ENCODE data around the gene C16orf96.

C16orf96 gene

GRCh38 chr16:4618645-4619418, 62.7 kb downstream of the C16orf96 start:
- DNase-seq (ENCODE audit: low spot score): no peak

DNA sequence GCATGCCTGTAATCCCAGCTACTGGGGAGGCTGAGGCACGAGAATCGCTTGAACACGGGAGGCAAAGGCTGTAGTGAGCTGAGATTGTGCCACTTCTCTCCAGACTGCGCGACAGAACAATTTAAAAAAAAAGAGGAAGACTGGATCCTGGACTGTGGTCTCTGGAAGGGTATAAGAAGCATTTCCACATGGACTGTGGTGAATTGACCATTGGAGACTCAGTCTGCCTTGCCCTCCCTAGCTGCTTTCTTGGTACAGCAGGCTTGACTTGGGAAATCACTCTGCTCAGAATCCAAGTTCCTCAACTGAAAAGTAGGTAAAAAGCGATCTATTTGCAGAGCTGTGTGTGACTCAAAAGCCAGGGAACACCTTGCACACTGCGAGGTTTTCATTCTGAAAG, 67.5 kb downstream of the C16orf96 start:
- no peak for DNase-seq (ENCODE audit: low spot score)

GRCh38 chr16:4624015-4624826, 68.1 kb downstream of the C16orf96 start, which contains the start of gene MGRN1:
Gene MGRN1, plus strand, starts transcription at chr16:4624826. Its CDS starts 135 bp downstream, at chr16:4624961.
- peak; percentile 96 for DNase-seq (ENCODE audit: low spot score)

DNA sequence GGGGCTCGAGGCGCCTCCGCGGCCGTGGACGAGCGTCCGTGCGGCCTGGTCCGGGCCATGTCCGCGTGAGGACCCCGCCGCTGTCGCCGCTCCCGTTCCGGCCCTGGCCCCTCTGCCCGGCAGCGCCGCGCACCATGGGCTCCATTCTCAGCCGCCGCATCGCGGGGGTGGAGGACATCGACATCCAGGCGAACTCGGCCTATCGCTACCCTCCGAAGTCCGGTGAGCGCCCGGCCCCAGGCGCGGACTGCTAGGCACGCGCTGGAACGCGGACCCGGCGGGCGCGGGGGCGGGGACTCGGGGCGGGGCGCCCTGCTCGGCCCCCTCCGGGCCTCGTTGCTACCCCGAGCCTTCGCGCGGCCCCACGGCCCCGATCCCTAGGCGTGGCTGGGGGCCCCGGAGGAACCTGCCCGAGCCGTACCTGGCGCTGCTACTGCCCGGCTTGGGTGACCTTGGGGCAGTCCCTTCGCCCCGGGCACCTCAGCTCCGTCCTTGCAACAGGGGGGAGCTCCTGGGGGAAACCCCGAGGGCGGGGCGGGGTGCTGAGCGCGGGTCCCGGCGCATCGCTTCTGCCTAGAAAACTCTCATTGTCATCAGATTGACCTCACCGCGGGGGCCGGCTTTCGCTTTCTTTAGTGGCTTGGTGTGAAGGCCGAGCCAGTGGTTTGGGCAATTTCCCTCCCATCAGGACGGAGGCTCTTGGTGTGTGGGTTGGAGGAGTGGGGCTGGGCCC, 68.9 kb downstream of the C16orf96 start:
- peak; percentile 90 for DNase-seq (ENCODE audit: low spot score)

GRCh38 chr16:4625560-4626159, 69.5 kb downstream of the C16orf96 start:
- DNase-seq (ENCODE audit: low spot score): no peak

GRCh38 chr16:4626396-4626795, 70.3 kb downstream of the C16orf96 start:
- DNase-seq (ENCODE audit: low spot score): no peak

DNA sequence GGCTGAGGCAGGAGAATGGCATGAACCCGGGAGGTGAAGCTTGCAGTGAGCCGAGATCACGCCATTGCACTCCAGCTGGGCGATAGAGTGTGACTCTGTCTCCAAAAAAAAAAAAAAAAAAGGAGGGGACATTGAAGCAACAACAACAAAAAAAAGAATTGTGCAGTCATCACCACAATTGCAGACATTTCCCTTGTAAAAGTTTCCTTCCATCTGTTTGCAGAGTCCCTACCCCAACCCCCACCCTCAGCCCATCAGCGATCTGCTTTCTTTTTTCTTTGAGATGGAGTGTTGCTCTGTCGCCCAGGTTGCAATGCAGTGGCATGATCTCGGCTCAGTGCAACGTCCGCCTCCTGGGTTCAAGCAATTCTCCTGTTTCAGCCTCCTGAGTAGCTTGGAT, 72.1 kb downstream of the C16orf96 start:
- no peak for DNase-seq (ENCODE audit: low spot score)

DNA sequence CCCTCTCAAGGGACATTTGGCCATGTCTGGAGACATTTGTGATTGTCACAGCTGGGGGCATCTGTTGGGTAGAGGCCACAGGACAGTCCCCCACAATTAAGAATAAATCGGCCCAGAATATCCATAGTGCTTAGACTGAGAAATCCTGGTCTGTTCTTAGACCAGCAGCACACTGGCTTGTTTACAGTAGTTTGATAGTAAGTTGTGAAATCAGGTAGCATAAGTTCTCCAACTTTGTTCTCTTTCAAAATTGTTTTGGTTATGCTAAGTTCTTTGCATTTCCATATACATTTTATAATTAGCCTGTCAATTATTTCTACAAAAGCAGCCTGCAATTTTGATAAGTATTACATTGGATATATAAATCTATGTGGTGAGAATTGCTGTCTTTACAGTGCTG, 75.3 kb downstream of the C16orf96 start:
- DNase-seq (ENCODE audit: low spot score): no peak

DNA sequence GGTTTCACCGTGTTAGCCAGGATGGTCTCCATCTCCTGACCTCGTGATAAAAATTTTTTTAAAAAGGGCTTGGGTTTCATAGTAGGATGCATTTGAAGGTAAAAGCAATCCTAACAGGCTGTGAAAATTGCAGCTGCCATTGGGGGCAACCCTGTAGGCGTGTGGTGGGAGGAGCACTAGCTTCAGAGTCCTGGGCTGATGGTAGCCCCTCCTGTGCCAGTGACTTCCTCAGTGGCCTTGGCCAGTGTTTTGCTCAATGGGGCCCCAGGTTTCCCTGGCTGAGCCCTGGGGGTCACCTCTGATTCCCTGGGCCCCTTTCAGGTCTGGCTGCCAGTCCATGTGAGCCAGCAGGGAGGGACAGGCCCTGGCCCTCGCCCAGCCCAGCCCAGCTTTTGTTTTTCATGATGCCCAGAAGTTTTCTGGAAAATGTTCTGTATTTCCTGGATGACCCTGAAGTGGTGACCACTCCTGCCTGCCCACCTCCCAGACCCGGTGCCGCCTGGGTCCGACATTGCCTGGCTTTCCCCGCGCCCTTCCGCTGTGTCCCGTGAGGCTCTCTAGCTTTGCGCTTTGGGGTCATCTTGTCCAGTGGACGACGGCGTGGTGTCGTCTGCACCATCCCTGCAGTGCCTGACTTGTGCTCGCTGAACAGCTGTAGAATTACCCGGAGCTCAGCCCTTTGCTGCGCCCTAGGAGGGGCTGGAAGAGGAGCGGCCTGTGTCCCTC, 77.9 kb downstream of the C16orf96 start:
- no peak for DNase-seq (ENCODE audit: low spot score)

GRCh38 chr16:4634768-4635167, 78.6 kb downstream of the C16orf96 start:
- DNase-seq (ENCODE audit: low spot score): no peak

DNA sequence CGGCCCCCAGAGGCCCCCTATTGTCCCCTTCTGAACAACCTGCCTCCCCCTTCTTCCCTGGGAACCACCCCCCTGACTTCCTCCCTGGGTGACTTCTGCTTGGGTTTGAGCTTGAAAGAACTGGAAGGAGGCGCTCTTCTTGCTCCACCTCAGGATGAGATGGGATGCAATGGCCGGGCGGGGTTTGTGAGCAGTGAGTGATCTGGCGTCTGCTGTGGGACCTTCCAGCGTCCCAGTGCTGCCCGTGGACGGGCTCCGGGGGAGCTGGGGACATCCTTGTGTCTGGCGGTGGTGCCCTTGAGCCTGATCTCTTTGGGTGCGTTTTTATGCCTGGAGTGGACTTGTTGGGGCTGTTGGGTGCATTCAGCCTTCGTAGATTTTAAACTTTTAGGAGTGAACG, 80.1 kb downstream of the C16orf96 start:
- no peak for DNase-seq (ENCODE audit: low spot score)

- DNase-seq (ENCODE audit: low spot score): no peak
Measured at GRCh38 chr16:4637501-4638166, 81.5 kb downstream of the C16orf96 start.

GRCh38 chr16:4639899-4640509, 83.9 kb downstream of the C16orf96 start:
- no peak for DNase-seq (ENCODE audit: low spot score)

DNA sequence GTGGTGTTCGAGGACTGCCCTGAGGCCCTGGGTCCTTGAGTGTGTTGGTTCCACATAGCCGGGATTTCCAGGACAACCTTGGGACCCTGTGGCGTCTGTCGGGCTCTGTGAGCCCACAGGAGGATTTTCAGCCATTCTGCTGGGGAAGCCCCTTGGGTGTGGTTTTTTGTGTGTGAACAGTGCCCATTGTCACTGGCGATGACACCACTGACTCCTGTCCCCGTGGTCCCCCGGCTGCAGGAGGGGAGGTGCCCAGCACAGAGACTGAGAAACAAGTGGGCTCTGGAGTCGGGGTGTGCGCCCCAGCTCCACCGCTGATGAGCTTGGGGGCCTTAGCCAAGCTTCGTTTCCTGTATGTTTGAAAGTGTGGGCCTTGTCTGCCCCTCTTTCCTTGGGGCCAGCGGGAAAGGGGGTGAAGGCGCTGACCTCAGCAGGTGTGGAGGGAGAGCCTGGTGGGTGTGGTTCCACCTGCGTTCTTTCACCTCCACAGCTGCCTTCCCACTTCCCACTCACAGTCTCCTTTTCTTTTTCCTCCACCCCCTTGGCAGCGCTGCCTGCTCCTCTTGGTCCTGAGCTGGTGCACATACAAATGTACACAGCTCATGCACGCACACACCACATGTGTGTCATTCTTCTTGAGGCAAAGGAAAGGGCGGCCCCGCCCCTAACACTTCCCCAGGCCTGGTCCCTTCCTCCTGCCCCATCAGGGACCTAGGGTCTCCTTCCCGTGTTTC, 84.6 kb downstream of the C16orf96 start:
- no peak for DNase-seq (ENCODE audit: low spot score)

- DNase-seq (ENCODE audit: low spot score): no peak
Measured at GRCh38 chr16:4641306-4641687, 85.2 kb downstream of the C16orf96 start.

- no peak for DNase-seq (ENCODE audit: low spot score)
Measured at GRCh38 chr16:4641895-4642294, 85.8 kb downstream of the C16orf96 start.

GRCh38 chr16:4646773-4647643, 90.9 kb downstream of the C16orf96 start:
- DNase-seq (ENCODE audit: low spot score): no peak

- no peak for DNase-seq (ENCODE audit: low spot score)
Measured at GRCh38 chr16:4647644-4647980, 91.5 kb downstream of the C16orf96 start.

- DNase-seq (ENCODE audit: low spot score): no peak
Measured at GRCh38 chr16:4648917-4649316, 92.8 kb downstream of the C16orf96 start.

Data from ecto neural progenitor cell (in vitro differentiated cells).